GM23338 (cell line): ENCODE data around the gene TFCP2. TPM values are rescaled to one million over a fixed set of nuclear protein-coding genes. Genes with fewer than 3 reads are reported as not detected.

Source experiments
- ATAC-seq: fragments of 200-7000 bp; cut with Tn5 transposase; 3 replicates; pipeline ENCODE4 v1.9.1; 2020
- DNase-seq: peaks from one replicate; pipeline ENCODE4 v3.0.0-alpha.2; 2015; ENCODE audit warnings: low spot score
- H2AFZ ChIP-seq: fragments of 200-600 bp; sonication (generic); 2 replicates; pipeline ENCODE4 v1.8.0; 2016; ENCODE audit warnings: antibody characterized with exemption, mild to moderate bottlenecking, moderate library complexity
- H3F3A ChIP-seq: fragments of 200-600 bp; sonication (generic); replicated peaks from 2 replicates; pipeline ENCODE4 v1.8.0; 2017; ENCODE audit warnings: antibody characterized with exemption, mixed run types, low read depth
- H3K27ac ChIP-seq: fragments of 200-600 bp; sonication (generic); 2 replicates; pipeline ENCODE4 v1.6.1; 2016; ENCODE audit warnings: low read depth
- H3K27me3 ChIP-seq: fragments of 200-600 bp; sonication (generic); 2 replicates; pipeline ENCODE4 v1.8.0; 2016; ENCODE audit warnings: mild to moderate bottlenecking, mixed run types, moderate library complexity; ENCODE audit not compliant: insufficient read depth
- H3K36me3 ChIP-seq: fragments of 200-600 bp; sonication (generic); 2 replicates; pipeline ENCODE4 v1.8.0; 2016; ENCODE audit warnings: mild to moderate bottlenecking; ENCODE audit not compliant: insufficient read depth
- H3K4me1 ChIP-seq: fragments of 200-600 bp; sonication (generic); 2 replicates; pipeline ENCODE4 v1.8.0; 2016; ENCODE audit warnings: mild to moderate bottlenecking, moderate library complexity; ENCODE audit not compliant: insufficient read depth
- H3K4me2 ChIP-seq: fragments of 200-600 bp; sonication (generic); 2 replicates; pipeline ENCODE4 v1.7.1; 2017; ENCODE audit warnings: mixed run types
- H3K4me3 ChIP-seq: fragments of 200-600 bp; sonication (generic); 2 replicates; pipeline ENCODE4 v1.6.1; 2016; ENCODE audit warnings: mixed run types
- H3K79me2 ChIP-seq: fragments of 200-600 bp; sonication (generic); replicated peaks from 2 replicates; pipeline ENCODE4 v1.8.0; 2017; ENCODE audit warnings: mild to moderate bottlenecking; ENCODE audit not compliant: insufficient read depth
- H3K9me2 ChIP-seq: fragments of 200-600 bp; sonication (generic); 2 replicates; pipeline ENCODE4 v1.8.0; 2017; ENCODE audit not compliant: insufficient read depth
- H4K20me1 ChIP-seq: fragments of 200-600 bp; sonication (generic); replicated peaks from 2 replicates; pipeline ENCODE4 v1.8.0; 2017; ENCODE audit warnings: mild to moderate bottlenecking; ENCODE audit not compliant: insufficient read depth
- H3K27ac Mint-ChIP-seq: 2 replicates; pipeline ENCODE4 v1.8.0; 2020; ENCODE audit warnings: inconsistent platforms, mild to moderate bottlenecking, moderate library complexity, mixed read lengths
- H3K27me3 Mint-ChIP-seq: 3 replicates; pipeline ENCODE4 v1.8.0; 2022; ENCODE audit warnings: low read depth, mild to moderate bottlenecking, moderate library complexity, mixed read lengths, inconsistent platforms; ENCODE audit not compliant: insufficient read depth, poor library complexity
- H3K36me3 Mint-ChIP-seq: 3 replicates; pipeline ENCODE4 v1.8.0; 2021; ENCODE audit warnings: low read depth, mild to moderate bottlenecking, inconsistent platforms, moderate library complexity, mixed read lengths
- H3K4me1 Mint-ChIP-seq: 3 replicates; pipeline ENCODE4 v1.8.0; 2020; ENCODE audit warnings: mild to moderate bottlenecking, inconsistent platforms, mixed read lengths
- H3K4me3 Mint-ChIP-seq: 3 replicates; pipeline ENCODE4 v1.8.0; 2021; ENCODE audit warnings: moderate library complexity, mild to moderate bottlenecking, inconsistent platforms, mixed read lengths
- H3K9me3 Mint-ChIP-seq: 3 replicates; pipeline ENCODE4 v1.8.0; 2020; ENCODE audit warnings: moderate library complexity, mild to moderate bottlenecking, inconsistent platforms, mixed read lengths
- CREB1 ChIP-seq: fragments of 250-450 bp; sonication (Bioruptor Pico); IDR thresholded peaks from 2 replicates; pipeline ENCODE4 v1.5.0; 2020; ENCODE audit warnings: low read depth, mild to moderate bottlenecking, moderate library complexity
- CTCF ChIP-seq, 2 experiments: fragments of 200-600 bp in 1 of 2; sonication (generic) in 1 of 2; conservative IDR thresholded peaks; 2 replicates each; pipeline versions ENCODE4 v1.5.1 to v1.6.1; 2016 to 2017; ENCODE audit warnings: antibody characterized with exemption in 2 of 2, low read depth in 2 of 2, mild to moderate bottlenecking in 2 of 2, moderate library complexity in 1 of 2
- EZH2 ChIP-seq: fragments of 200-600 bp; sonication (generic); IDR thresholded peaks from one replicate; pipeline ENCODE4 v1.8.0; 2017; ENCODE audit warnings: antibody characterized with exemption, mild to moderate bottlenecking, low read depth; ENCODE audit not compliant: unreplicated experiment
- EZH2phosphoT487 ChIP-seq: fragments of 200-600 bp; sonication (generic); IDR thresholded peaks from one replicate; pipeline ENCODE4 v1.8.1; 2018; ENCODE audit warnings: antibody characterized with exemption; ENCODE audit not compliant: unreplicated experiment
- JUNB ChIP-seq: IDR thresholded peaks from one replicate; pipeline ENCODE4 v1.6.1; 2016; ENCODE audit warnings: antibody characterized with exemption; ENCODE audit not compliant: unreplicated experiment
- NANOG ChIP-seq: IDR thresholded peaks from 2 replicates; pipeline ENCODE4 v1.6.1; 2016; ENCODE audit warnings: antibody characterized with exemption, borderline replicate concordance
- POLR2AphosphoS5 ChIP-seq: IDR thresholded peaks from 2 replicates; pipeline ENCODE4 v1.6.1; 2016; ENCODE audit warnings: antibody characterized with exemption, low read depth
- REST ChIP-seq: IDR thresholded peaks from one replicate; pipeline ENCODE4 v1.6.1; 2018; ENCODE audit warnings: antibody characterized with exemption; ENCODE audit not compliant: unreplicated experiment
- STAT1 ChIP-seq: IDR thresholded peaks from one replicate; pipeline ENCODE4 v1.6.1; 2016; ENCODE audit warnings: antibody characterized with exemption; ENCODE audit not compliant: unreplicated experiment
- ZNF331 ChIP-seq: fragments of 250-450 bp; sonication (Bioruptor Pico); IDR thresholded peaks from 2 replicates; pipeline ENCODE4 v1.5.0; 2020; ENCODE audit warnings: low read depth, mild to moderate bottlenecking, moderate library complexity
- polyA plus RNA-seq: library from polyadenylated mRNA; unstranded; fragments of >200 nt; fragmentation: Nextera tagmentation; extraction: Ambion mirVana; gene quantifications from 2 replicates; pipeline ENCODE4 v1.2.1, GENCODE V29; 2016
- total RNA-seq: library from RNA; depleted of rRNA; stranded (reverse); fragments of >200 nt; shearing (Covaris generic); gene quantifications from 2 replicates; pipeline ENCODE4 v1.2.3, GENCODE V29; 2014

Gene TFCP2
- total and polyA plus RNA-seq, 2 experiments from 2014 or later = 15.2 to 30.5 TPM

GRCh38 chr12:51200806-51201205 lies 27.9 kb upstream of the TFCP2 start:
- H4K20me1 ChIP-seq = no peaks in the 10 kb centered on the region

More at GRCh38 chr12:51200806-51201205, 27.9 kb upstream of the TFCP2 start:
- ATAC-seq (no peak), DNase-seq (no peak)
- Histone ChIP-seq H3K9me2 (no peaks in the 10 kb centered on the region), H3K27me3 (no peaks in the 10 kb centered on the region), H3K4me1 (no peaks in the 10 kb centered on the region), H3K4me3 (no peak overlapping the region), H3F3A (no peaks in the 10 kb centered on the region), H3K36me3 (no peaks in the 10 kb centered on the region), H2AFZ (no peak overlapping the region), H3K4me2 (no peak overlapping the region), H3K79me2 (no peaks in the 10 kb centered on the region), H3K27ac (no peak overlapping the region)
- peaks cover 9% of the 10 kb centered on the region for H3K27me3 Mint-ChIP-seq
- no peaks in the 10 kb centered on the region; the same call in 2 of the 3 replicates for H3K4me1 Mint-ChIP-seq
- no peak overlapping the region for H3K4me3 Mint-ChIP-seq
- H3K9me3 Mint-ChIP-seq = no peaks in the 10 kb centered on the region
- H3K27ac Mint-ChIP-seq = no peak overlapping the region
- no peak for TF ChIP-seq CREB1 (CRISPR knock-in tag)
- TF ChIP-seq EZH2 = no peak
- no peak for TF ChIP-seq EZH2phosphoT487
- no peak for TF ChIP-seq ZNF331
- no peak for TF ChIP-seq STAT1
- TF ChIP-seq JUNB = no peak
- TF ChIP-seq POLR2AphosphoS5 = no peak
- TF ChIP-seq NANOG = no peak
- no peak for TF ChIP-seq REST
- no peak for TF ChIP-seq CTCF (conservative IDR thresholded peaks at IDR 0.05; ENCODE audit: low read depth in 2 of 2)
- 0 out of 3 replicates have a peak, but pooled peaks cover 3% of the 10 kb centered on the region for H3K36me3 Mint-ChIP-seq
